Measurements from ENCODE around the gene RIPOR1.

DNA sequence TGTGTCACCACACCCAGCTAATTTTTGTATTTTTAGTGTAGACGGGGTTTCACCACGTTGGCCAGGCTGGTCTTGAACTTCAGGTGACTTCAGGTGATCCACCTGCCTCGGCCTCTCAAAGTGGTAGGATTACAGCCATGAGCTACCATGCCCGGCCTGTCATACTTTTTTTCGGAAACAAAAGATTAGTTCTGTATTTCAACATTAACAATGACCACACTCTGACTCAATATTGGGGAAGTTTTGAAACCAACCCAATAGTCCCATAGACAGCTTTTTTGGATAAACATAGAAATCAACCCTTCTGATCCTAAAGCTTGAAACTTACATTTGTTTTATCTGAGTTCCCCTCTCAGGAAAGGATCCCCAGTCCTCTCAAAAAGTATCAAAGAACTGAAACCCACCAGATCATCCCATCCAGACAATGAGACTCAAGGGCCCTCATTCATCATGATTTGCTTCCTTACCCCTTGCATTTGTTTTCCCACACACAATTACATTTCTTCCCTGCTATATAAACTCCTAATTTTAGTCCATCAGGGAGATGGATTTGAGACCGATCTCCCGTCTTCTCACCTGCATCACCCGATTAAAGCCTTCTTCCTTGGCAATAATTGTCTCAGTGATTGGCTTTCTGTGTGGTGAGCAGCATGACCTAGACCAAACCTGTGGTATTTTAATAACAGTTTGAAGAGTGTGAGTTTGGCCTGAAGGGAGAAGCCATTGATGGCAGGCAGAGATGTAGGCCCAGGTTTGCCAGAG lies 38.1 kb upstream of the RIPOR1 start:
- TF ChIP-seq EP300 (IDR thresholded peaks at IDR 0.05) (no peak), CTCF (IDR thresholded peaks at IDR 0.05) (no peak), POLR2A (IDR thresholded peaks at IDR 0.05) (no peak)

All from suprapubic skin (tissue), 3 donors.